K562 (cell line): ENCODE data around the gene PLOD1. TPM values are rescaled to one million over a fixed set of nuclear protein-coding genes. Genes with fewer than 3 reads are reported as not detected.

Experiments
- ATAC-seq: fragments of 200-7000 bp; cut with Tn5 transposase; 3 replicates; pipeline ENCODE4 v1.9.1; 2020; ENCODE audit warnings: moderate library complexity
- BruUV-seq: library from RNA; stranded (reverse); fragments of 400-500 nt; replicated peaks from 2 replicates; lab custom pipeline; 2021; lab: Mats Ljungman, UMichigan
- CTCF ChIA-PET: fragments of 300-600 bp; formaldehyde crosslinking; extraction: SDS; loops from one replicate; lab custom pipeline; 2021; ENCODE audit warnings: low intra/inter-chr PET ratio; lab: Yijun Ruan, JAX
- POLR2A ChIA-PET: fragments of 300-600, 350-650 bp; sonication (Branson Sonifier 250); formaldehyde crosslinking; extraction: SDS; loops from one replicate; lab custom pipeline; 2021; ENCODE audit warnings: antibody characterized with exemption, inconsistent platforms; lab: Yijun Ruan, JAX
- DNase-seq, 4 experiments: peaks; one replicate each; pipeline versions ENCODE4 v3.0.0 to v3.0.0-alpha.2; 2011 to 2018; ENCODE audit warnings: low spot score in 3 of 4, mixed read lengths in 3 of 4; ENCODE audit errors: extremely low read depth in 1 of 4
- FAIRE-seq: peaks from 2 replicates; lab custom pipeline; 2011; peaks lifted over from hg19 to GRCh38; lab: Jason Lieb, UNC
- H2AFZ ChIP-seq: 2 replicates; pipeline ENCODE4 v1.6.0; 2011; ENCODE audit warnings: low read depth, low read length, control low read depth, inconsistent platforms
- H3K27ac ChIP-seq: fragments of 200-600 bp; 3 replicates; pipeline ENCODE4 v1.8.0; 2011; ENCODE audit warnings: low read depth, mild to moderate bottlenecking, control low read depth, inconsistent platforms, low read length, moderate library complexity, mixed read lengths; ENCODE audit errors: extremely low read depth
- H3K27me3 ChIP-seq, 2 experiments: fragments of 300-600 bp in 1 of 2; 2 replicates in 1 of 2; 3 replicates in 1 of 2; pipeline versions ENCODE4 v1.6.0 to v1.8.0; 2011; ENCODE audit warnings: inconsistent platforms in 2 of 2, low read length in 2 of 2, mild to moderate bottlenecking in 1 of 2, mixed read lengths in 1 of 2, moderate library complexity in 1 of 2; ENCODE audit not compliant: control insufficient read depth in 2 of 2, insufficient read depth in 2 of 2
- H3K36me3 ChIP-seq: fragments of 300-600 bp; 3 replicates; pipeline ENCODE4 v1.8.0; 2011; ENCODE audit warnings: mild to moderate bottlenecking, low read length, inconsistent platforms; ENCODE audit not compliant: control insufficient read depth, insufficient read depth
- H3K4me1 ChIP-seq, 2 experiments: fragments of 200-600 bp in 1 of 2; replicated peaks in 1 of 2; 2 replicates in 1 of 2; 3 replicates in 1 of 2; pipeline versions ENCODE4 v1.5.1 to v1.8.0; 2011; ENCODE audit warnings: inconsistent platforms in 2 of 2, low read length in 2 of 2, mild to moderate bottlenecking in 1 of 2, mixed read lengths in 1 of 2, moderate library complexity in 1 of 2; ENCODE audit not compliant: control insufficient read depth in 2 of 2, insufficient read depth in 2 of 2
- H3K4me2 ChIP-seq: 2 replicates; pipeline ENCODE4 v1.6.1; 2011; ENCODE audit warnings: low read length, control low read depth, inconsistent platforms, mixed read lengths; ENCODE audit not compliant: insufficient read depth
- H3K4me3 ChIP-seq: fragments of 200-600 bp; sonication (generic), shearing (Covaris generic); 2 replicates; pipeline ENCODE4 v1.5.1; 2016; ENCODE audit warnings: control low read depth, inconsistent platforms
- H3K79me2 ChIP-seq: fragments of 200-600 bp; 3 replicates; pipeline ENCODE4 v1.8.0; 2011; ENCODE audit warnings: low read length, inconsistent platforms; ENCODE audit not compliant: control insufficient read depth, insufficient read depth
- H3K9ac ChIP-seq, 2 experiments: 2 replicates each; pipeline versions ENCODE4 v1.6.0 to v1.6.1; 2011; ENCODE audit warnings: low read depth in 2 of 2, low read length in 2 of 2, control low read depth in 1 of 2, inconsistent platforms in 1 of 2, mild to moderate bottlenecking in 1 of 2, mixed read lengths in 1 of 2; ENCODE audit not compliant: insufficient read depth in 1 of 2
- H3K9me1 ChIP-seq: one replicate; pipeline ENCODE4 v1.6.0; 2011; ENCODE audit warnings: inconsistent platforms, mild to moderate bottlenecking, low read length, moderate library complexity; ENCODE audit not compliant: control insufficient read depth, insufficient read depth
- H3K9me3 ChIP-seq: replicated peaks from 2 replicates; pipeline ENCODE4 v1.5.1; 2011; ENCODE audit warnings: low read depth, low read length, inconsistent platforms; ENCODE audit not compliant: control insufficient read depth, insufficient read depth
- H4K20me1 ChIP-seq: replicated peaks from 2 replicates; pipeline ENCODE4 v1.6.1; 2011; ENCODE audit warnings: low read length, inconsistent platforms, mixed read lengths; ENCODE audit not compliant: control insufficient read depth, insufficient read depth
- BHLHE40 ChIP-seq: IDR thresholded peaks from 2 replicates; pipeline ENCODE4 v1.6.1; 2011; ENCODE audit warnings: low read length, improper control_type of control experiment
- BRD9 ChIP-seq: fragments of 450-650 bp; IDR thresholded peaks from 2 replicates; pipeline ENCODE4 v1.6.1; 2018; ENCODE audit warnings: low read depth; ENCODE audit not compliant: partially characterized antibody
- CEBPB ChIP-seq: fragments of 450-650 bp; IDR thresholded peaks from 2 replicates; pipeline ENCODE4 v1.6.1; 2016; ENCODE audit warnings: missing genetic modification characterization, missing compliant biosample characterization
- CEBPG ChIP-seq, 3 experiments: fragments of 200-800 bp in 1 of 3; sonication (Bioruptor generic) in 1 of 3; sonication (generic) in 1 of 3; formaldehyde crosslinking in 1 of 3; IDR thresholded peaks in 2 of 3; conservative IDR thresholded peaks in 1 of 3; 2 replicates each; pipeline versions ENCODE4 v1.6.1 to v1.8.0; 2016 to 2022; ENCODE audit warnings: missing compliant biosample characterization in 2 of 3, missing genetic modification characterization in 2 of 3, mild to moderate bottlenecking in 1 of 3, missing genetic modification reagents in 1 of 3
- NFIC ChIP-seq: fragments of 450-650 bp; IDR thresholded peaks from 2 replicates; pipeline ENCODE4 v1.6.1; 2017; ENCODE audit warnings: mild to moderate bottlenecking, inconsistent platforms
- NR2C2 ChIP-seq, 2 experiments: fragments of 200-800 bp in 1 of 2; sonication (Bioruptor generic) in 1 of 2; sonication (generic) in 1 of 2; formaldehyde crosslinking in 1 of 2; IDR thresholded peaks; 2 replicates each; pipeline versions ENCODE4 v1.6.1 to v1.8.0; 2016 to 2022; ENCODE audit warnings: mild to moderate bottlenecking in 1 of 2, missing compliant biosample characterization in 1 of 2, missing genetic modification characterization in 1 of 2, missing genetic modification reagents in 1 of 2
- PHF20 ChIP-seq: fragments of 450-650 bp; IDR thresholded peaks from 2 replicates; pipeline ENCODE4 v1.6.1; 2018; ENCODE audit not compliant: partially characterized antibody
- POU5F1 ChIP-seq: fragments of 150-350 bp; IDR thresholded peaks from 2 replicates; pipeline ENCODE4 v1.6.1; 2014; ENCODE audit warnings: borderline replicate concordance, low read length, low read depth, mild to moderate bottlenecking; ENCODE audit not compliant: partially characterized antibody
- PPARD ChIP-seq: fragments of 250-450 bp; sonication (Bioruptor Pico); IDR thresholded peaks from 2 replicates; pipeline ENCODE4 v1.8.0; 2022; ENCODE audit warnings: inconsistent platforms, mild to moderate bottlenecking, moderate library complexity
- RHOXF2B ChIP-seq: fragments of 250-450 bp; sonication (Bioruptor Pico); conservative IDR thresholded peaks from 2 replicates; pipeline ENCODE4 v1.5.1; 2021
- SAFB ChIP-seq: fragments of 200-400 bp; formaldehyde crosslinking; IDR thresholded peaks from 2 replicates; pipeline ENCODE4 v1.6.1; 2017; ENCODE audit warnings: low read depth, low read length, borderline replicate concordance
- SNIP1 ChIP-seq: fragments of 450-650 bp; IDR thresholded peaks from 2 replicates; pipeline ENCODE4 v1.7.1; 2017; ENCODE audit warnings: low read depth, mild to moderate bottlenecking
- STAT5A ChIP-seq: IDR thresholded peaks from 2 replicates; pipeline ENCODE4 v1.6.1; 2012; ENCODE audit warnings: low read length, inconsistent platforms, borderline replicate concordance
- TEAD1 ChIP-seq, 2 experiments: fragments of 450-650 bp in 1 of 2; sonication (generic) in 1 of 2; formaldehyde crosslinking; IDR thresholded peaks; 2 replicates each; pipeline versions ENCODE4 v1.4.0 to v1.8.0; 2020 to 2022; ENCODE audit warnings: mild to moderate bottlenecking in 2 of 2, missing genetic modification reagents in 1 of 2
- YY1 ChIP-seq, 3 experiments: IDR thresholded peaks; 2 replicates each; pipeline ENCODE4 v1.6.1; 2011; ENCODE audit warnings: low read length in 2 of 3, mild to moderate bottlenecking in 2 of 3, moderate library complexity in 2 of 3, borderline replicate concordance in 1 of 3, control low read depth in 1 of 3, low read depth in 1 of 3; ENCODE audit not compliant: insufficient read depth in 3 of 3, insufficient replicate concordance in 2 of 3, control insufficient read depth in 1 of 3, insufficient read length in 1 of 3; ENCODE audit errors: extremely low read depth in 1 of 3
- ZFP30 ChIP-seq: fragments of 250-450 bp; sonication (Bioruptor Pico); IDR thresholded peaks from 2 replicates; pipeline ENCODE4 v1.8.0; 2022; ENCODE audit warnings: moderate library complexity, mild to moderate bottlenecking, inconsistent platforms, borderline replicate concordance
- ZNF384 ChIP-seq: IDR thresholded peaks from 2 replicates; pipeline ENCODE4 v1.6.1; 2012; ENCODE audit warnings: low read depth, low read length, improper control_type of control experiment
- ZNF75A ChIP-seq: fragments of 450-650 bp; formaldehyde crosslinking; IDR thresholded peaks from 2 replicates; pipeline ENCODE4 v1.4.0; 2020; ENCODE audit warnings: mild to moderate bottlenecking
- WGBS: fragments of 100-300 bp; shearing (Covaris generic); methylation state at CpG from one replicate; pipeline ENCODE4 v1.1.6; 2016; ENCODE audit warnings: low coverage, mixed read lengths; ENCODE audit not compliant: insufficient coverage; ENCODE audit errors: missing lambda C conversion rate; 5-methylcytosine and 5-hydroxymethylcytosine counted together
- in situ Hi-C: fragments of 300-500 bp; cut with MboI; formaldehyde crosslinking; loops from 4 replicates; pipeline ENCODE4 v1.15.0; 2018; ENCODE audit warnings: inconsistent platforms, mixed read lengths
- intact Hi-C: fragments of 100-400 bp; cut with micrococcal nuclease; formaldehyde crosslinking; loops from 2 replicates; pipeline ENCODE4 v1.14.2; 2022
- polyA plus RNA-seq, 8 experiments: library from polyadenylated mRNA; depleted of rRNA in 4 of 8; stranded (reverse) in 5 of 8; unstranded in 3 of 8; fragments of >200 nt; fragmentation: Nextera tagmentation in 2 of 8; fragmentation: Illumina TruSeq in 1 of 8; extraction: Ambion mirVana in 2 of 8; extraction: Trizol in 1 of 8; gene quantifications; 2 replicates each; pipeline versions ENCODE4 v1.2.1 to v1.2.3, GENCODE V29; 2011 to 2014; ENCODE audit warnings: inconsistent platforms in 1 of 8, missing spikeins in 1 of 8
- total RNA-seq, 7 experiments: library from RNA; depleted of rRNA in 6 of 7; stranded (reverse); fragments of >200 nt in 6 of 7; fragmentation: Illumina TruSeq in 2 of 7; extraction: Trizol in 2 of 7; gene quantifications; 2 replicates each; pipeline versions ENCODE4 v1.2.1 to v1.2.3, GENCODE V29; 2011 to 2021; ENCODE audit warnings: low replicate concordance in 1 of 7
- TF ChIP-seq, protein P1 (sequence below), 2 experiments: IDR thresholded peaks; 2 replicates each; pipeline ENCODE4 v1.6.1; 2011; ENCODE audit warnings: borderline replicate concordance in 1 of 2, control low read depth in 1 of 2, low read depth in 1 of 2, low read length in 1 of 2, mild to moderate bottlenecking in 1 of 2, mixed read lengths in 1 of 2, moderate library complexity in 1 of 2; ENCODE audit not compliant: insufficient read depth in 1 of 2, insufficient read length in 1 of 2, poor library complexity in 1 of 2, severe bottlenecking in 1 of 2; ENCODE audit errors: extremely low read depth in 1 of 2

Gene PLOD1
- total and polyA plus RNA-seq, 9 of the 15 experiments (the other 6 are each of a cell fraction or from before 2014, with no cell fraction given): 16.6 to 90.8 (median 52.7) TPM

DNA sequence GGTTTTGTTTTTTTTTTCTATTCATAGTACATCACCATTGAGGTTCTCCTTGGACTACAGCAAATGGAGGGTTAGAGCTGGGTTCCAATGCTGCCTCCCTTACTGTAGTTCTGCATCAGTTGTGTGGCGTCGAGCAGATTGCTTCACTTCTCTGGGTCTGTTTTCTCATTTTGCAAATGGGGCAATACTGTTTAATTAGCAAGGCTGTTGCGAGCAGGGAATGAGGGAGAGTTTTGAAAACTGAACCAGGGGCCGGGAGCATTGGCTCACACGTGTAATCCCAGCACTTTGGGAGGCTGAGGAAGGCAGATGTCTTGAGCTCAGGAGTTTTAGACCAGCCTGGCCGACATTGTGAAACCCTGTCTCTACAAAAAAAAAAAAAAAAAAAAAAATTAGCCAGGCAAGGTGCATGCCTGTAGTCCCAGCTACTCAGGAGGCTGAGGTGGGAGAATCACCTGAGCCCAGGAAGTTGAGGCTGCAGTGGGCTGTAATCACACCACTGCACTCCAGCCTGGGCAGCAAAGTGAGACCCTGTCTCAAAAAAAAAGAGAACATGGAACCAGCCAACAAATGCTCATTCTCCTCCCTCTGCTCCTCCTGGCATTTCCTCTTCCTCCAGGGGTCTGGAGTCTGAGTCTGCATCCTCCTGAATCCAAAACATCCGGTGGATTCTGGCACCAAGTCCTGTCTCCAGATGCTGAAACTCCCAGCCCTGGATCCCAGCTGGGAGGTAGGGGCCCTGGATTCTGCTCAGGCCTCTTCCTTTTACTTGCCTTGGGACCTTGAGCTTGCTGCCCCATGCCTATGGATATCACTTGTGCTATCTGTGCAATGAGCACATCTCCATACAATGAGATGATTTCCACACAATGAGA is 3.7 kb upstream of the PLOD1 start:
- H3K27ac ChIP-seq: peak overlapping the region; percentile 38; the same call in 2 of the 3 replicates
- intact Hi-C loops (loop anchor here (5.0 kb wide), 1 partner anchor 86 kb away; the partner anchor contains the start of gene MIIP), in situ Hi-C loops (no loop called here)
- H3K27me3 ChIP-seq: no peaks in the 10 kb centered on the region
- TF ChIP-seq ZFP30 (CRISPR knock-in tag): no peak
- TF ChIP-seq NR2C2 (CRISPR knock-in tag; IDR thresholded peaks at IDR 0.05): no peak
- no peak for TF ChIP-seq NR2C2 (tag; IDR thresholded peaks at IDR 0.05)
- no peak for TF ChIP-seq PPARD (CRISPR knock-in tag)
- TF ChIP-seq PHF20: no peak
- TF ChIP-seq RHOXF2B (CRISPR knock-in tag): no peak
- no peak for TF ChIP-seq BRD9
- no peak for TF ChIP-seq NFIC
- TF ChIP-seq YY1 (IDR thresholded peaks at IDR 0.05; ENCODE audit: borderline replicate concordance in 1 of 3, control insufficient read depth in 1 of 3, extremely low read depth in 1 of 3, insufficient read depth in 3 of 3, insufficient read length in 1 of 3, insufficient replicate concordance in 2 of 3, low read depth in 1 of 3, low read length in 2 of 3): no peak
- no peak for TF ChIP-seq ZNF75A (CRISPR knock-in tag)
- TF ChIP-seq STAT5A: no peak
- peak; percentile 68 for TF ChIP-seq CEBPB
- TF ChIP-seq SNIP1: no peak
- peak; percentile 26; the same call in 1 of the 2 replicates for TF ChIP-seq CEBPG (CRISPR knock-in tag; IDR thresholded peaks at IDR 0.05)
- no peak for TF ChIP-seq CEBPG (tag; conservative IDR thresholded peaks at IDR 0.05 in 1 of 2, IDR thresholded peaks at IDR 0.05 in 1 of 2)
- peak; percentile 6; the same call in 1 of the 2 replicates for TF ChIP-seq BHLHE40
- TF ChIP-seq TEAD1 (CRISPR knock-in tag; IDR thresholded peaks at IDR 0.05): no peak
- TF ChIP-seq, protein P1, sequence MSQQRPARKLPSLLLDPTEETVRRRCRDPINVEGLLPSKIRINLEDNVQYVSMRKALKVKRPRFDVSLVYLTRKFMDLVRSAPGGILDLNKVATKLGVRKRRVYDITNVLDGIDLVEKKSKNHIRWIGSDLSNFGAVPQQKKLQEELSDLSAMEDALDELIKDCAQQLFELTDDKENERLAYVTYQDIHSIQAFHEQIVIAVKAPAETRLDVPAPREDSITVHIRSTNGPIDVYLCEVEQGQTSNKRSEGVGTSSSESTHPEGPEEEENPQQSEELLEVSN (IDR thresholded peaks at IDR 0.05; ENCODE audit: borderline replicate concordance in 1 of 2, extremely low read depth in 1 of 2, insufficient read depth in 1 of 2, insufficient read length in 1 of 2, low read depth in 1 of 2, low read length in 1 of 2, poor library complexity in 1 of 2, severe bottlenecking in 1 of 2): peak in 1 of 2 experiments; percentile 9
- no peak for TF ChIP-seq POU5F1
- TF ChIP-seq SAFB: no peak
- 0 out of 2 replicates have a peak, but pooled peaks have one; percentile 8 for TF ChIP-seq ZNF384
- no peak overlapping the region for H3K4me3 ChIP-seq
- H3K9me3 ChIP-seq: no peaks in the 10 kb centered on the region
- BruUV-seq: no TSS peak
- no peak for FAIRE-seq
- H3K9me1 ChIP-seq: no peaks in the 10 kb centered on the region
- peak overlapping the region; percentile 34 to 46; a peak in 2 of 4 replicates for H3K9ac ChIP-seq
- no peak for DNase-seq
- no peak for ATAC-seq
- CTCF ChIA-PET: no interaction called here
- POLR2A ChIA-PET: interaction anchor here (0.6 to 6.3 kb wide), 7 partner anchors 18 to 137 kb away, joined by 3 to 130 read pairs (median 3); no protein-coding TSS in a partner anchor
- peak overlapping the region; percentile 66 for H2AFZ ChIP-seq
- 0 out of 2 replicates have a peak overlapping the region, but pooled peaks have one; percentile 28 for H3K4me2 ChIP-seq
- H3K36me3 ChIP-seq: peaks cover under 1% of the 10 kb centered on the region; the same call in 2 of the 3 replicates
- 66% methylated on average over 7 of the region's 7 CpGs for WGBS
- peaks cover 22% of the 10 kb centered on the region for H3K79me2 ChIP-seq
- peaks cover 29 to 40% of the 10 kb centered on the region in 2 experiments for H3K4me1 ChIP-seq
- H4K20me1 ChIP-seq: no peaks in the 10 kb centered on the region
